HL-60 (cell line): Measurements from ENCODE around the gene PRCC.

Experiments
- DNase-seq, 2 experiments: peaks; one replicate each; pipeline ENCODE4 v3.0.0-alpha.2; 2010 to 2020; ENCODE audit warnings: low read depth in 1 of 2, low spot score in 1 of 2
- H3K27ac ChIP-seq: fragments of 250-450 bp; sonication (Bioruptor Pico); replicated peaks from 2 replicates; pipeline ENCODE4 v1.5.1; 2020; ENCODE audit warnings: mild to moderate bottlenecking, moderate library complexity
- H3K27me3 ChIP-seq: fragments of 250-450 bp; sonication (Bioruptor Pico); 2 replicates; pipeline ENCODE4 v1.5.1; 2021; ENCODE audit warnings: mild to moderate bottlenecking, moderate library complexity; ENCODE audit not compliant: insufficient read depth, poor library complexity, severe bottlenecking
- H3K4me3 ChIP-seq: replicated peaks from 2 replicates; pipeline ENCODE4 v1.5.1; 2011; ENCODE audit warnings: mild to moderate bottlenecking, control low read depth, low read length; ENCODE audit not compliant: insufficient read depth
- CTCF ChIP-seq: IDR thresholded peaks from one replicate; pipeline ENCODE4 v1.5.1; 2011; ENCODE audit warnings: low read length, control low read depth, inconsistent platforms; ENCODE audit not compliant: insufficient read depth
- GABPA ChIP-seq: IDR thresholded peaks from 2 replicates; pipeline ENCODE4 v1.6.1; 2012; ENCODE audit warnings: low read depth
- POLR2AphosphoS5 ChIP-seq: IDR thresholded peaks from 2 replicates; pipeline ENCODE4 v1.6.1; 2012; ENCODE audit warnings: low read depth
- SPI1 ChIP-seq: IDR thresholded peaks from 2 replicates; pipeline ENCODE4 v1.6.1; 2012; ENCODE audit warnings: low read depth, mild to moderate bottlenecking, borderline replicate concordance
- long read RNA-seq: library from polyadenylated mRNA; unstranded; transcript quantifications from one replicate; pipeline ENCODE4 v2.0.0, GENCODE V29; 2020
- TF ChIP-seq, protein P1 (sequence below): IDR thresholded peaks from 2 replicates; pipeline ENCODE4 v1.6.1; 2012; ENCODE audit warnings: low read depth; ENCODE audit not compliant: insufficient replicate concordance

PRCC gene
- long read RNA-seq, transcript PRCC-201 (7 exons, 2,105 nt): major isoform, 211 of 291 reads
- long read RNA-seq, partial matches to known transcripts: 37 of 291 reads
- long read RNA-seq, other reads (novel, unspliced or antisense): 39 of 291 reads

- Histone ChIP-seq H3K27ac (peak within 1 kb of the TSS; percentile 91), H3K27me3 (no peaks in the 10 kb centered on the region), H3K4me3 (peak within 1 kb of the TSS; percentile 87)
- TF ChIP-seq POLR2AphosphoS5: peak; percentile 62; the same call in 1 of the 2 replicates
- TF ChIP-seq SPI1: peak; percentile 7; the same call in 1 of the 2 replicates
- TF ChIP-seq CTCF: no peak
- TF ChIP-seq GABPA: peak; percentile 73
- TF ChIP-seq, protein P1, sequence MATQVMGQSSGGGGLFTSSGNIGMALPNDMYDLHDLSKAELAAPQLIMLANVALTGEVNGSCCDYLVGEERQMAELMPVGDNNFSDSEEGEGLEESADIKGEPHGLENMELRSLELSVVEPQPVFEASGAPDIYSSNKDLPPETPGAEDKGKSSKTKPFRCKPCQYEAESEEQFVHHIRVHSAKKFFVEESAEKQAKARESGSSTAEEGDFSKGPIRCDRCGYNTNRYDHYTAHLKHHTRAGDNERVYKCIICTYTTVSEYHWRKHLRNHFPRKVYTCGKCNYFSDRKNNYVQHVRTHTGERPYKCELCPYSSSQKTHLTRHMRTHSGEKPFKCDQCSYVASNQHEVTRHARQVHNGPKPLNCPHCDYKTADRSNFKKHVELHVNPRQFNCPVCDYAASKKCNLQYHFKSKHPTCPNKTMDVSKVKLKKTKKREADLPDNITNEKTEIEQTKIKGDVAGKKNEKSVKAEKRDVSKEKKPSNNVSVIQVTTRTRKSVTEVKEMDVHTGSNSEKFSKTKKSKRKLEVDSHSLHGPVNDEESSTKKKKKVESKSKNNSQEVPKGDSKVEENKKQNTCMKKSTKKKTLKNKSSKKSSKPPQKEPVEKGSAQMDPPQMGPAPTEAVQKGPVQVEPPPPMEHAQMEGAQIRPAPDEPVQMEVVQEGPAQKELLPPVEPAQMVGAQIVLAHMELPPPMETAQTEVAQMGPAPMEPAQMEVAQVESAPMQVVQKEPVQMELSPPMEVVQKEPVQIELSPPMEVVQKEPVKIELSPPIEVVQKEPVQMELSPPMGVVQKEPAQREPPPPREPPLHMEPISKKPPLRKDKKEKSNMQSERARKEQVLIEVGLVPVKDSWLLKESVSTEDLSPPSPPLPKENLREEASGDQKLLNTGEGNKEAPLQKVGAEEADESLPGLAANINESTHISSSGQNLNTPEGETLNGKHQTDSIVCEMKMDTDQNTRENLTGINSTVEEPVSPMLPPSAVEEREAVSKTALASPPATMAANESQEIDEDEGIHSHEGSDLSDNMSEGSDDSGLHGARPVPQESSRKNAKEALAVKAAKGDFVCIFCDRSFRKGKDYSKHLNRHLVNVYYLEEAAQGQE: no peak
- peak; percentile 100 for DNase-seq
These were observed at the start of gene PRCC for GRCh38 chr1:156767101-156767878. PRCC (plus strand) TSS chr1:156767535; CDS start chr1:156767772, 237 bp downstream.

- Histone ChIP-seq H3K4me3 (no peak overlapping the region), H3K27me3 (no peaks in the 10 kb centered on the region), H3K27ac (no peak overlapping the region)
- TF ChIP-seq SPI1: no peak
- no peak for DNase-seq
These were observed 46.2 kb upstream of the PRCC start for GRCh38 chr1:156721131-156721530.

DNA sequence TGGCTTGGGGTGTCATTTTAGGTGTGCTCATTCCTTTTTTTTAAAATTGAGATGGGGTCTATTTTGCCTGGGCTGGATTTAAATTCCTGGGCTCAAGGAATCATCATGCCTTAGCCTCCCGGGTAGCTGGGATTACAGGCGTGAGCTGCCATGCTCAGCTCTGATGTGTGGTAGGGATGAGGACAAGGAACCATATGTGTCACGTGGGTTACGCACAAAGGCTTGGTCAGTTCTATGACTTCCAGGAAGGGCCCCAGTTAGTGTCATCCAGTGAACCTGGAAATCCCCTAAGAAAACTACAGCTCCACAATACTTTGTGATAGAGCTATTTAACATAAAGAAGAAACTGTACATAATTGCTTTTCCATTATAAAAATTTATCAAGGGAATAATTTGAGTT lies 45.8 kb upstream of the PRCC start:
- H3K27ac ChIP-seq: no peak overlapping the region
- TF ChIP-seq GABPA: no peak
- TF ChIP-seq, protein P1: no peak
- TF ChIP-seq CTCF: no peak
- no peak for TF ChIP-seq POLR2AphosphoS5
- TF ChIP-seq SPI1: no peak
- no peak for DNase-seq
- no peak overlapping the region for H3K4me3 ChIP-seq
- no peaks in the 10 kb centered on the region for H3K27me3 ChIP-seq

- TF ChIP-seq, protein P1: no peak
- TF ChIP-seq GABPA: no peak
- peak; percentile 100 for TF ChIP-seq SPI1
- peak; percentile 99 for TF ChIP-seq CTCF
- TF ChIP-seq POLR2AphosphoS5: 0 out of 2 replicates have a peak, but pooled peaks have one; percentile 24
- DNase-seq: peak; percentile 84 to 89
- peak overlapping the region; percentile 98 for H3K4me3 ChIP-seq
- H3K27me3 ChIP-seq: no peaks in the 10 kb centered on the region
- peak overlapping the region; percentile 16; the same call in 1 of the 2 replicates for H3K27ac ChIP-seq
These were observed 41.6 kb upstream of the PRCC start for GRCh38 chr1:156725683-156726280.
